NCI-H446 treated with DMSO at 0.1 percent for 48 hours (cell line): ENCODE data around the gene TF.

ENCODE experiments used
- DNase-seq: peaks from one replicate; lab custom pipeline; 2025; lab: John Stamatoyannopoulos, UW

The TF gene

DNA sequence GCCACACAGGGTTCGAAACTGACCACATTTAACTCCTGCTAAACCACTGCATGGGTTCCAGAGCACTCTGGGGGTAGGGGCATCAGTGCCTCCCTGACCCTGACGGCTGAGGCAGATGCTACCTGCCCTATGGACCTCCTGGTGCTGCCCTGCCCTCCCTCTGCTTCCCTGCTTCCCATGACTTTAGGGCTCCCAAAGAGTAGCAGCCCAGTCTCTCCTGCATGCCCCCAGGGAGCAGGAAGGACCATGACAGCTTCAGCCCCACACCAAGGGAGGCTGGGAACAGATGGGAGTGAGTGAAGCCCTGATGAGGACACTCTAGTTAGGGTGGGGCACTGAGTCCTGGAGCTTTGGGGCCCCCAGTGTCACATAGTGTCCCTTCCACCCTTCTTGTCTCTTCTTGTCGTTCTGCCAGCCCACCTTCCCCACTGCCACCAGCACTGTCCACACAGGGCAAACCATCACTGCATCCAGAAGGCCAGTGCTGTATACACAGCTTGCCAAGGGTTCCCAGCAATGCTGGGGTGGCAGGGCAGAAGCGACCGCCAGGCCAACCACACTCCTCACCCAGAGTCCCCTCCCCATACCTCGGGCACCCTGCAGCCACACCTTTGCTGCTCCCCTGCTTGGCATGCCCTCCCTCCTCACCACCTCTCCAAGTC, 90.4 kb downstream of the TF start:
- no peak for DNase-seq

DNA sequence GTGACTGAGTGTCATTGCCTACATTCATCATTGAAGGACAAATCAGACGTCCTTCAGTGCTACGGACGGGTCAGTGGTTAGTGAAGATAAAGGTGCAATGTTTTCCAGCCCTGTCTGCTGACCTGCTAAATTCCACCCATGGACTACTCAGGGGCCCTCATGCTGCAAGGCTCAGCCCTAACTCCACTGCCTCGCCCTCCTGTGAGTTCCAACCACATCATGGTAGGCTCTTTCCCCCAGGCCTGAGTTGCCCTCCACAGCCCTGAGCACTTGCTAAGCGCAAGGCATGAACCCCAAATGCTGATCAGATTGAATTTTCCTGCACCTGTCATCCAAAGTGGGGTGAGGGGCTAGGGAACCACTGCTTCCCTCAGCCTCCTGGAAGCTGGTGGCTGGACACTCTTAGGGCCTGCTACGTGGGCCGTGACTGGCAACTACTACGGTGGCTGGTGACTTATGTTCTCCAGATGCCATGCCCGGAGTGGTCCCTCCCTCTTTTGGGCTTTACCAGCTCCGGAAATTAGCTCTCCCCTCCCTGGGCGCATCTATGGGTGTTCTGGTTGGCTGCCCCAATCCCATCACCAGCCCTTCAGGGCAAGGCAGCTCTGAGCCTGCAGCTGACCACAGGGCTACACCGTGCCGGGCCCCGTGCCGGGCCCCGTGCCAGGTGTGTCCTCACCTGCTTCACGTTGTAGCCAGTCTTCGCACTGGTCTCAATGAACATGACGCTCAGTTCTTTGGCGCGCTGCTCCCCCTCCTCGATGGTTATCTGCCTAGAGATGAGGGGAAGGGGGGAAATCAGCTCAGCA, 91.5 kb downstream of the TF start:
- no peak for DNase-seq

DNA sequence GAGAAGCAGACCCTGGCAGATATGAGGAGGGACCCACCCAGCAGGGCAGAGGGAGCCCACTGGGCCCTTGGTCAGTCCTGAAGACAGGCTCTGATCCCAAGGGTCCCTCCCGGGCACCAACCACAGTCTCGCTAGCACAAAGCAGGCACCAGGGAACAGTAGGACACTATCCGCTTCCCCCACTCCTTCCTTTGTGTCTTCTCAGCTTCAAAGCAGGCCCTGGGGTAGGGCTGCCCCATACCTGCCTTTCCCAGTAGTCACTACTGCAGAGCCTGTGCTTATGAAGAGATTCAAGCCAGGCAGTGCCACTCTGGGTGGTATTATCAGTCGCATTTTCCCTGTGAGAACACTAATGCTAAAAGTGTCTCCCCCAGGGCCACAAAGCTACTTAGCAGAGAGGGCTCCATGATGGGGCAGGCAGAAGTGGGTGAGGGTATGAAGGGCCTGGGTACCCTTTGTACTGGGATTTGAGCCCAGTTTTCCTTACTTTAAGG, 92.2 kb downstream of the TF start:
- no peak for DNase-seq

DNA sequence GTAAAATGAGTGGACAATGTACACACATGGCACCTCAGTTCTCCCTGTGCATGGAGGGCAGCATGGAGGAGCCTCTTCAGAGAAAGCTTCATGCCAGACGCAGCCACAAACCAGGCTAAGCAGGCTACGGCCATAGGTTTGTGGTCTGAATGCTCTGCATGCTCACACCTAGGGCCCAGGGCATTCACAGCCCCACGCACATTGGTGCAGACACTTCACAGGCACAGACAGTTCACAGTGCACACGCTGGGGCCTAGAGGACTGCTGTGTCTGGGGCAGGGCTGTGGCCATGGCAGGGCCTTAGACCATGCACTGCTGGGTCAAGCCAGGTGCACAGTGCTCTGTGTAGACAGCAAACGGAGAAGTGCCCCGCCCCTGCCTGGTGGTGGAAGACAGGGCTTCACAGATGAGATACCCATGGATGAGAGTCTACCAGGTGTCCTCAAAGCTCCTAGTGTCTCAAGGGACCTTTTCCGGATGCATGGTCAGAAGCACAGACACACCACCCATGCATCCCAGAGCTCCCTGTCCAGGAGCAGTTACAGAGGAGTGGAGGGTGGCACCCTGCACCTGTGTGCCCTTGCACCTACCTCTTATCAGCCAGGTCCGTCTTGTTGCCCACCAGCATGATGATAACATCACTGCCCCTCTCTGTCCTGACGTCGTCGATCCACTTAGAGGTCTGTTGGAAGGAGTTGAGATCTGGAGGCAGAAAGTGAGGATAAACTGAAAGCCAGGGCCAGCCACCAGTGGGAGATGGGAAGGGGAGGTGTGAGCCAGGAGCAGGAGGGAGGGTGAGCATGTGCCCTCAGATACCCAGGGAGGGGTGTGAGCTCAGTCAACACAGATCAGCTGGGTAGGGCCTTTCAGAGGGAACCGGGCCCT, 93.0 kb downstream of the TF start:
- DNase-seq: no peak

DNA sequence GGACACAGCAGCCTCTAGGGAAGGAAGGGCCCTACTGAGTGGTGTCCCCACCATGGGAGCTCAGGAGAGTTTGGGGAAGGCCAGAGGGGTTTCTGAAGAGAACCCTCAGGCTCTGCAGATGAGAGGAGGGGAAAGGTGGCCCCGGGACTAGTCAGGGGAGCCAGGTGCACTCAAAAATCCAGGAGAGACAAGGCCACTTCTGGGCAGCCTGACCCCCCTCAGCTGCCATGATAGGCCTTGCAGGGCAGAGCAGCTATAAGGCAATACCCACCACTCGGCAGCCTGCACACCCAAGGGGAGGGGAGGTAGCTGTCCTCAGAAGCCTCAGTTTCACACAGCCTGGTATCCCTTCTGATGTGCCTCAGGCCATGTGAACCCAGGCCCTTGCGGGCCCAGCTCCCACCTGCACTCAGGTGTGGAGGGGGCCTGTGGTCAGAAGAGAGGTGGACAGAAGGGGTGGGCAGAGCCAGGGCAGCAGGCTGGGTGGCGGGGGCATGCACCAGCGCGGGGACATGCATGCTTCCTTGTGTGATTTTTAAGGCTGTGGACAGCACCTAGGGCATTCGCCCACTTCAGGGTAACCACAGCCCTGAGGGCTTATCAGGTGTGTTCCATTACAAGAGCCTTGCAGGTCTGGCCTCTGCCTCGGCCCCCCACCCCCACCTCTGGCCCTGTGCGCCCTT, 94.0 kb downstream of the TF start:
- DNase-seq: no peak

DNA sequence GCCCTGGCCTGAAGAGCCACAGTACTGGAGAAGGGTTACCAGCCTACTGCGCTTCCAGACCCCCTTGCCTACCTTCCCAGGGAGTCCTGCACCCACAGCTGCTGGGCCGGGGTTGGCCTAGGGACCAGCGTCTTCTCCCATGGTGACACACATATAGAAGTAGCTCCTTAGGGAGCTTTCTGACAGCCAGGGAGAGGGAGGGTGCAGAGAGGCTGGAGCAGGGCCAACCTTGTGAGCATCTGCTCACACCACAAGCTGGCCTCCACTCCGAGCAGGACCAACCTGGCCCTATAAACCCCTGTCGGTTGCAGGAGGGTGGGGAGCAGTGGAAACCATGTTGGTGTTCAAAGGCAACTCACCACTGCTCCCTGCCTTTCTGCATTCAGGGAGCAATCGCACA, 94.6 kb downstream of the TF start:
- DNase-seq: no peak

DNA sequence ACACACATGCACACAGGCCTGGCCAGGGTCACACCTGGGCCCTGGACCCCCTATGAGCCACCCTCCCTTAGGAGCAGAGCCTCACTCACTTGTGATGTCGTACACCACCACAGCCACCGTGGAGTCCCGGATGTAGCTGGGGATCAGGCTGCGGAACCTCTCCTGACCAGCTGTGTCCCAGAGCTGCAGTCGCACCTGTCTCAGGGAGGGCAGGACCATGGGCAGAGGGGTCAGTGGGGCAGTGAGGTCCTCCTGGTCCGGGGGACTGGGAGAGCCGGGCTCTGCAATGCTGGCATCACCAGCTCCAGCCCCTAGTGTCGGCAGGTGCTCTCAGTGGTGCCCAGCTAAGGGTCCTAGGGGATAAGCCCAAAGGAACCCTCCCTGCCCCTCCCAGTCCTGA, 95.0 kb downstream of the TF start:
- DNase-seq: no peak

DNA sequence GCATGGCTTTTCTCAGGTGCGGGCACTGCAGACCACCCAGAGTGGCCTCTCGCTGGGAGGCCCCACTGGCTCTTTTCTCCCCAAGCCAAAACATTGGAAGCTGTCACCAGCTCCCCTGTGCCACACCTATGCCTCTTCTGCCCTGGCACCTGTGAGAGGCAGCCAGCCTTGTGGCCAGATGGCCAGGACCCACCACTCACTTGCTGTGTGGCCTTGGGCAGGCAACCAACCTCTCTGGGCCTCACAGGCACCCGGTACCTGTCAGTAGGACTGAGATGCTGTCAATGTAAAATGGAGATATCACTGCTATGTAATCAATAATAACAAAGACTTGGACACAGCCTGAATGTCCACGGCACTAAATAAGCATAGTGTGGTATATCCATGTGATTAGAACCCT, 96.0 kb downstream of the TF start:
- DNase-seq: no peak

DNA sequence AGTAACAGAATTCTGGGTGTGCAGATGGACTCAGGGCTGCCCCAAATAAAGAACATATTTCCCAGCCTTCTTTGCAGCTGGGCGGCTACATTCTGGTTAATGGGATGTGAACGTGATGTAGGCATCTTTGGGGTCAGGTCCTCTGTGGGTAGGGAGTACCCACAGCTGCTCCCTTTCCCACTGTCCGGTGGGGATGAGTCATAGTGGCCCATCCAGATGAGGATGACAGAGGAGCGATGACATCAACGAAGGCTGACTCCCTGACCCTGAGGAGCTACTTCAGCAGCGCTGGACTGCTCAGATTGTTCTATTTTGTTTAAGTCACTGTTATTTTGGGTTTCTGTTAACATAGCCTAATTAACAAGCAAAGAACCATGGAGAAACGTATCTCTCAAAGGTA, 97.4 kb downstream of the TF start:
- DNase-seq: no peak

DNA sequence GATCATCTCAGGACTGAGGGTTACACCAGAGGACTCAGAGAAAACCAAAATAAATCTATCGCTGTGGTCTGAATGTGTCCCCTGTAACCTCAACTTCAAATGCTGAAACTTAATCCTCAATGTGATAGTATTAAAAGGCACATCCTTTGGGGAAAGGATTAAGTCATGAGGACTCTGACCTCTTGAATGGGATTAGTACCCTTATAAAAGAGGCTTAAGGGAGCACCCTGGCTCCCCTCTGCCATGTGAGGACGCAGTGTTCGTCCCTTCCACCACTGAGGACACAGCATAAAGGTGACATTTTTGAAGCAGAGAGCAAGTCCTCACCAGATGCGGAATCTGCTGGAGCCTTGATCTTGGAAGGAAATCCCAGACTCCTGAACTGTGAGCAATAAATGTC, 98.9 kb downstream of the TF start:
- DNase-seq: no peak
